Forelimb muscle (tissue), 1 donor: ENCODE data around the gene PRDX5. TPM values are rescaled to one million over a fixed set of nuclear protein-coding genes. Genes with fewer than 3 reads are reported as not detected.
"Not testable (repeated sequence)": the region's sequence is repeated elsewhere in the genome, so short reads cannot be mapped to it uniquely, and the experiment has no call there.

Experiments
- DNase-seq: peaks from one replicate; pipeline ENCODE4 v3.0.0-alpha.2; 2013; ENCODE audit warnings: low read depth
- polyA plus RNA-seq: library from polyadenylated mRNA; unstranded; fragments of 120-200 nt; gene quantifications from one replicate; pipeline ENCODE4 v1.2.1, GENCODE V29; 2013; ENCODE audit not compliant: insufficient read length

The PRDX5 gene
- polyA plus RNA-seq, 1 donor = 133 TPM

GRCh38 chr11:64305691-64306562 lies 12.0 kb upstream of the PRDX5 start:
- DNase-seq = no peak

DNA sequence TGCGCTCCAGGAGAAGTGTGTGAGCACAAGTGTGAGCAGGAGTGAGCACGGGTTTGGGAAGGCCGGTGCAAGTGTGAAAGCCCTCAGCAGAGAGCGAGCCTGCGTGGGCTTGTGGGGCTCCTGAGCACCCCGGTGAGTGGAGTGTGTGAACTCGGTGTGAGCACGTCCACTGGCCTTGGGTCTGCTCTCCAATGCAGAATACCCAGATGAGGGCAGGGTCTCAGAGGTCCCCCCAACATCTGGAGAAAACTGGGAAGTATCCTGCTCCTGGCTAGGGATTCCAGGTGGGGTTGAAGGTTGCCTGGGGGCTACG lies 11.4 kb upstream of the PRDX5 start:
- no peak for DNase-seq

DNA sequence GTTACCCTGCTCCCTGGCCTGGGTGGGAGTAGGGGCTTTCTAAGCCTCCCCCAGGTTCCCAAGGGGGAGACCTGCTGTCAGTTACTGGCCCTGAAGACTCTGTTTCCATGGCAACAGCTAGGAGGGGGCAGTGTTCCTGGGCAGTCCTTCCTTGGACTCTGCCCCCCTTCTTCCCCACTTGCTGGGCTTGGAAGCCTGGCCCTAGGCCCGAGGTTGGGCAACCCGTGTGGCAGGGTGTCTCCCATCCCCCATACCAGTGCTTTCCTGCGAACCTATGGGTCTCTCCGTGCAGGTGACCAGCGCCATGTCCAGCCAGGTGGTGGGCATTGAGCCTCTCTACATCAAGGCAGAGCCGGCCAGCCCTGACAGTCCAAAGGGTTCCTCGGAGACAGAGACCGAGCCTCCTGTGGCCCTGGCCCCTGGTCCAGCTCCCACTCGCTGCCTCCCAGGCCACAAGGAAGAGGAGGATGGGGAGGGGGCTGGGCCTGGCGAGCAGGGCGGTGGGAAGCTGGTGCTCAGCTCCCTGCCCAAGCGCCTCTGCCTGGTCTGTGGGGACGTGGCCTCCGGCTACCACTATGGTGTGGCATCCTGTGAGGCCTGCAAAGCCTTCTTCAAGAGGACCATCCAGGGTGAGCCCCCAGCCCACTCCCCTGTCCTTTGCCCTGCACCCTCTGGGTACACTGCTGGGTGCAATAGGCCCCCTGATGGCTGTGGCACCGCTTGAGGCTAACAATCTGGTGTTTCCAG lies 10.9 kb upstream of the PRDX5 start:
- no peak for DNase-seq

- not testable (repeated sequence) for DNase-seq
Measured at GRCh38 chr11:64307795-64308194, 10.1 kb upstream of the PRDX5 start.

GRCh38 chr11:64312947-64313346 lies 5.0 kb upstream of the PRDX5 start:
- DNase-seq = no peak

DNA sequence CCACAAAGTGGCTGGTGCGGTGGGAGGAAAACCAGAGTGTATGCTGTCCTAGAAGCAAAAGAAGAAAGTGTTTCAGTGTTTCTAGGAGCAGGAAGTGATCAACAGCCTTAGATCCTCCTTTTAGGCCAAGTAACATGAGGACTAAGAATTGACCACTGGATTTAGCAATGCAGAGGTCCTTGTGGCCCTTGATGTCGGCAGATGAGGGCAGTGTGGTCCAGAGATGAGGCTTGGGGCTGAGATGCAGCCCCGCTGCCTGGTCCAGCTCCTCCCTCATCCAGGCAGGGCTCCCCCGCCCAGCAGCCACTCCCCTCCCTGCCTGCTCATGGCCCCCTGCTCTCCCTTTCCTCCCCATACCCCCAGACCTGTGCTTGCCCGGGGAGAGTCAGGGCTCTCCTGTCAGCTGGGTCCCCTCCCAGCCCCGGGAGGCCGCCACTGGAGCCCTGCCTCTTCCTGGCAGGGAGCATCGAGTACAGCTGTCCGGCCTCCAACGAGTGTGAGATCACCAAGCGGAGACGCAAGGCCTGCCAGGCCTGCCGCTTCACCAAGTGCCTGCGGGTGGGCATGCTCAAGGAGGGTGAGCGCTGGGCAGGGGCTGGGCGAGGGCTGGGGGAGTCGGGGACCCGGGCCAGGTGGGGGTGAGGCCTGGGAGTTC lies 4.3 kb upstream of the PRDX5 start:
- no peak for DNase-seq

GRCh38 chr11:64314146-64314804 lies 3.6 kb upstream of the PRDX5 start:
- DNase-seq = no peak

DNA sequence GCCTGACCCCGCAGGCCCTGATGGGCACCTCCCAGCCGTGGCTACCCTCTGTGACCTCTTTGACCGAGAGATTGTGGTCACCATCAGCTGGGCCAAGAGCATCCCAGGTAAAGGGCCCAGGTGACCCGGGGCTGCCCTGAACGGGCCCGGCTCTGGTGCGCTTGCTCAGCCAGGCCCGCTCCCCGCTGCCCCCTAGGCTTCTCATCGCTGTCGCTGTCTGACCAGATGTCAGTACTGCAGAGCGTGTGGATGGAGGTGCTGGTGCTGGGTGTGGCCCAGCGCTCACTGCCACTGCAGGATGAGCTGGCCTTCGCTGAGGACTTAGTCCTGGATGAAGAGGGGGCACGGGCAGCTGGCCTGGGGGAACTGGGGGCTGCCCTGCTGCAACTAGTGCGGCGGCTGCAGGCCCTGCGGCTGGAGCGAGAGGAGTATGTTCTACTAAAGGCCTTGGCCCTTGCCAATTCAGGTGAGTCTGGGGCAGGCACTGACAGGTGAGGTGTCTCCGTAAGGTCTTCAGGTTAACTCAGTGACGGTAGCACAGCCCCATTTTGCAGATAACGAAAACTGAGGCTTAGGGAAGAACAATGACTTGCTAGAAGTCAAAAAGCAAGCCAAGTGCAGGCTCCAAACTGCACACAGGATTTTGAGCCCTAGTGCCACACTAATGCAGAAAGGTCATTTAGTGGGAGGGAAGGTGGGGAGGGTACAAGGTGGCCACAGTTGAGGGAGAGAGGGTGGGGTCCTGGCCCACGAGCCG lies 2.9 kb upstream of the PRDX5 start:
- no peak for DNase-seq

- not testable (repeated sequence) for DNase-seq
Measured at GRCh38 chr11:64315667-64316526, 2.0 kb upstream of the PRDX5 start.

DNA sequence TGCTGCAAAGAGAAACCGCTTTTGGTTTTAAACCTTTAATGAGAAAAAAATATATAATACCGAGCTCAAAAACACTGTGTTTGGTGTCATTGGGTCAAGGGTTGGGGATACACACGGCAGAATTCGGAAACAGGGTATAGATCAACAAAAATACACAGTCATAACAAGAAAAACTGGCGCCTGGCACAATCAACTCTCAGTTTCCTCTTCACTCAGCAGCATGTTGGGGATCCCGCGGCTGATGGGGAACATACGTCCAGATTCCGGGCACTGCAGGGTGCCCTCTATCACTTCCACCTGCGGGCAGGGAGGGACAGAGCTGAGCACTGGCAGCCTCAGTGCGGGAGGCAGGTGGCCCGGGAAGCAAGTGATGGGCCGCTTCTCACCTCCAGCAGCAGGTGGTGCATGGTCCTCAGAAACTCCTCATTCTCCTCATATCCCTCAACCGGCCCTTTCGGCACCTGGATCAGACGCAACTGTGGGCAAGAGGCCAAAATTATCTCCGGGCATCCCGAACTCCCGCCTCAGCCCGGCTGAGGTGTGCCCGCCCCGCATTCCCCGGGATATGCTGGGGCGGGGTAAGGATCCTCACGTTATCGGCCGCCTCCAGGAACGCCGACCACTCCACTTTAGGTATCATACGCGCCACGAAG lies 1.1 kb upstream of the PRDX5 start:
- no peak for DNase-seq

- peak; percentile 94 for DNase-seq
Measured at GRCh38 chr11:64317325-64317960, 478 bp upstream of the PRDX5 start, which contains the start of gene TRMT112. Gene TRMT112, minus strand, starts transcription at chr11:64317559. Its CDS starts 33 bp downstream, at chr11:64317526.

DNA sequence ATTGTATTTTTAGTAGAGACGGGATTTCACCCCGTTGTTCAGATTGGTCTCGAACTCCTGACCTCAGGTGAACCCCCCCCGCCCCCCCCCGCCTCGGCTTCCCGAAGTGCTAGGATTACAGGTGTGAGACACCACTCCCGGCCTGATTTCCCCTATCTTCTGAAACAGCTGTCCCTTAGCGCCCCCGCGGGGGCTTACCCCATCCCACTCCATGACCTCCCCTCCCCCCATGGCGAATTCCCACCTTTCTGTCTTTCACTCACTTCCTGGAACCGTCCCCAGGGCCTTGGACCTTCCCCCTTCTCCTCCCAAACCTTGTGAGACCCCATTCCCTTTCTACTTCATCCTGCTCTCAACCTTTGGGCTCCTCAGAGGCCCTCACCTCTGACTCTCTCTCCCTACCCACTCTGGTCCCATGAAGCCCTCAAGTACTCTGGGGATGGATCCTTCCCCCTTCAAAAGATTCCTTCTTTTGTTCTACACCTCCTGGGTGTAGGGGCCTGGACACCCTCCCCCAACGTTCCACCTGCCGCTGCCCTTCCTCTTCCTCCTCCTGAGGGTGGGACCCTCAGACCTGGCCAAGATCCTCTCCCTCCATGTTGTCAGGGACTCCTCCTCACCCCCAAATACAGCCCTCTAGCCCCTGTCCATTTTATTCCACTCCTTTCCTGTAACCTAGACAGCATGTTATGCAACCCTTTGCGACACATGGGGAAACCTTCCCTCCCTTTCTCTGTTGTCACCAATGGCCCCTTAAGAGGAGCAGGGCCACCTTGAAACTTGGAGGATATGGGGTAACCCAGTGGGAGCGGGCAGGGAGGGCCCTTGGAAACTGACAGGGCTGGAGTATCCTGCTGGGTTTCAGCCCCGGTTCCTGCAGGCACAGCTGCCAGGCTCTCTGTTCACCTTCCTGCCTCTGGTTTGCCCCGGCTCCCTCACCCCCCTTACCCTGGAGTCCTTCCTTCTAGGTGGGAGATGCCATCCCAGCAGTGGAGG lies 1.1 kb downstream of the PRDX5 start:
- DNase-seq = no peak

- DNase-seq = no peak
Measured at GRCh38 chr11:64320556-64320955, 2.6 kb downstream of the PRDX5 start.

- DNase-seq = no peak
Measured at GRCh38 chr11:64321026-64321425, 3.1 kb downstream of the PRDX5 start.

GRCh38 chr11:64321533-64321932 lies 3.6 kb downstream of the PRDX5 start:
- no peak for DNase-seq

GRCh38 chr11:64322925-64323260 lies 5.0 kb downstream of the PRDX5 start:
- no peak for DNase-seq

- DNase-seq = no peak
Measured at GRCh38 chr11:64323373-64323772, 5.5 kb downstream of the PRDX5 start.

DNA sequence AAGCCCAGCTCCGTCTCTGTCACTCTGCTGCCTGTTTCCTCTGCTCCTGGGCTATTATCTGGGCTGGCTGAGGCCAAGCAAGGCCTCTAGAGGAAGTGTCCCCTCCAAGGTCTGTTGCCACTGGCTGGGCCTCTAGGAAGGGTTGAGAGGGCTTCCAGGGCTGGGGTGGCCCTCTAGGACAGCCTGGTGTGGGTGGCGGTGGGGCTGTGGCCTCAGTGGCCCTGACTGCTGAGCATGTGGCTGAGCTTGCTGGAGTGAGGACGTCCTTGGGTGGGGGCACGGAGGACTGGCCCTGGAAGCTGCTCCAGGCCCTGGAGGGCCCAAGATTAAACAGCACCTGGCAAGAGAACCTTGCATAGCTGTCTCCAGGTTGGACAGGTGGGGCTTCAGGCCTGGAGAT lies 6.1 kb downstream of the PRDX5 start:
- DNase-seq = not testable (repeated sequence)
